HEK293T (cell line): ENCODE measurements around the gene ZNF614.

ENCODE experiments used
- CTBP1 ChIP-seq: fragments of 450-650 bp; IDR thresholded peaks from 2 replicates; pipeline ENCODE4 v1.6.1; 2016; ENCODE audit warnings: borderline replicate concordance
- FOXA1 ChIP-seq: fragments of 450-650 bp; IDR thresholded peaks from 2 replicates; pipeline ENCODE4 v1.6.1; 2016; ENCODE audit warnings: mild to moderate bottlenecking
- SUZ12 ChIP-seq: fragments of 450-650 bp; IDR thresholded peaks from 2 replicates; pipeline ENCODE4 v1.6.1; 2016; ENCODE audit warnings: mild to moderate bottlenecking
- ZNF384 ChIP-seq: fragments of 450-650 bp; IDR thresholded peaks from 2 replicates; pipeline ENCODE4 v1.6.1; 2016

GRCh38 chr19:51980116-51980736, 48.0 kb downstream of the ZNF614 start:
- TF ChIP-seq CTBP1 (no peak), SUZ12 (no peak), FOXA1 (no peak), ZNF384 (no peak)
